OCI-M1 (cell line): ENCODE results near the gene XPNPEP1.
"Not testable (repeated sequence)": the region's sequence is repeated elsewhere in the genome, so short reads cannot be mapped to it uniquely, and the experiment has no call there.

Source experiments
- DNase-seq: peaks from one replicate; lab custom pipeline; 2025; lab: John Stamatoyannopoulos, UW

The XPNPEP1 gene

GRCh38 chr10:109924087-109924486 lies 776 bp upstream of the XPNPEP1 start:
- DNase-seq: no peak

GRCh38 chr10:109922358-109922975 lies 844 bp downstream of the XPNPEP1 start:
- no peak for DNase-seq

- no peak for DNase-seq
These were observed 3.3 kb downstream of the XPNPEP1 start for GRCh38 chr10:109920016-109920415.

- no peak for DNase-seq
These were observed 4.1 kb downstream of the XPNPEP1 start for GRCh38 chr10:109919220-109919619.

- DNase-seq: not testable (repeated sequence)
These were observed 4.6 kb downstream of the XPNPEP1 start for GRCh38 chr10:109918707-109919106.

- DNase-seq: no peak
These were observed 7.7 kb downstream of the XPNPEP1 start for GRCh38 chr10:109915566-109915965.

- peak; percentile 88 for DNase-seq
These were observed 8.3 kb downstream of the XPNPEP1 start for GRCh38 chr10:109914966-109915365.

GRCh38 chr10:109913306-109913892 lies 9.9 kb downstream of the XPNPEP1 start:
- DNase-seq: no peak

GRCh38 chr10:109912335-109913281 lies 10.7 kb downstream of the XPNPEP1 start:
- DNase-seq: no peak

GRCh38 chr10:109911903-109912302 lies 11.4 kb downstream of the XPNPEP1 start:
- no peak for DNase-seq

- no peak for DNase-seq
These were observed 17.0 kb downstream of the XPNPEP1 start for GRCh38 chr10:109906316-109906715.

GRCh38 chr10:109904397-109904796 lies 18.9 kb downstream of the XPNPEP1 start:
- DNase-seq: no peak

- peak; percentile 87 for DNase-seq
These were observed 20.0 kb downstream of the XPNPEP1 start for GRCh38 chr10:109902992-109903947.

- DNase-seq: no peak
These were observed 23.7 kb downstream of the XPNPEP1 start for GRCh38 chr10:109899356-109900331.

GRCh38 chr10:109898666-109899355 lies 24.5 kb downstream of the XPNPEP1 start:
- peak; percentile 90 for DNase-seq

- DNase-seq: no peak
These were observed 25.3 kb downstream of the XPNPEP1 start for GRCh38 chr10:109898007-109898406.

GRCh38 chr10:109895848-109896247 lies 27.5 kb downstream of the XPNPEP1 start:
- DNase-seq: no peak

- DNase-seq: no peak
These were observed 28.1 kb downstream of the XPNPEP1 start for GRCh38 chr10:109895095-109895818.

- no peak for DNase-seq
These were observed 28.8 kb downstream of the XPNPEP1 start for GRCh38 chr10:109894516-109894915.
